Naive thymus-derived CD4-positive, alpha-beta T cell (primary cell): Measurements from ENCODE around the gene GATD1. TPM values are rescaled to one million over a fixed set of nuclear protein-coding genes. Genes with fewer than 3 reads are reported as not detected.
A peak's percentile ranks its signal among the peaks of the same experiment; 100 is the strongest.

Experiments
- ATAC-seq: fragments of 150-1000 bp; cut with Tn5 transposase; 2 replicates; pipeline ENCODE4 v1.10.0; 2021; ENCODE audit warnings: mild to moderate bottlenecking, moderate library complexity
- CTCF ChIA-PET: fragments of 350-600 bp; sonication (Branson Sonifier 250); formaldehyde crosslinking; loops from one replicate; lab custom pipeline; 2021; ENCODE audit warnings: antibody characterized with exemption; lab: Charles Lee
- POLR2A ChIA-PET: fragments of 350-600 bp; sonication (Branson Sonifier 250); formaldehyde crosslinking; loops from one replicate; lab custom pipeline; 2021; ENCODE audit warnings: antibody characterized with exemption, inconsistent platforms; lab: Charles Lee
- DNase-seq, 9 donors: peaks; one replicate each; pipeline versions ENCODE4 v3.0.0 to v3.0.0-alpha.2; 2020 to 2022; ENCODE audit warnings: mixed read lengths in 1 of 9
- H3K27ac ChIP-seq: one replicate; pipeline ENCODE4 v1.7.0; 2013; ENCODE audit warnings: mild to moderate bottlenecking, low read depth, low read length, moderate library complexity
- H3K27me3 ChIP-seq, 2 donors: one replicate each; pipeline ENCODE4 v1.7.0; 2013; ENCODE audit warnings: low read length in 2 of 2, mild to moderate bottlenecking in 2 of 2, moderate library complexity in 2 of 2; ENCODE audit not compliant: control insufficient read depth in 2 of 2, insufficient read depth in 2 of 2
- H3K36me3 ChIP-seq, 3 experiments: 1 replicate in 2 of 3; 2 replicates in 1 of 3; pipeline ENCODE4 v1.7.0; 2013; ENCODE audit warnings: low read length in 3 of 3, mild to moderate bottlenecking in 3 of 3, moderate library complexity in 1 of 3; ENCODE audit not compliant: insufficient read depth in 3 of 3, control insufficient read depth in 2 of 3
- H3K4me1 ChIP-seq, 2 donors: one replicate each; pipeline ENCODE4 v1.7.0; 2013; ENCODE audit warnings: low read length in 2 of 2, mild to moderate bottlenecking in 2 of 2, moderate library complexity in 1 of 2; ENCODE audit not compliant: control insufficient read depth in 2 of 2, insufficient read depth in 2 of 2
- H3K4me3 ChIP-seq: 2 replicates; pipeline ENCODE4 v1.7.0; 2013; ENCODE audit warnings: mild to moderate bottlenecking, low read length
- H3K9me3 ChIP-seq, 3 experiments: 1 replicate in 2 of 3; 2 replicates in 1 of 3; pipeline ENCODE4 v1.7.0; 2013; ENCODE audit warnings: low read length in 3 of 3; ENCODE audit not compliant: control insufficient read depth in 2 of 3
- H3K27ac Mint-ChIP-seq, 9 donors: one replicate each; pipeline ENCODE4 v1.8.0; 2020 to 2022; ENCODE audit warnings: mixed read lengths in 9 of 9, mild to moderate bottlenecking in 8 of 9, moderate library complexity in 5 of 9, inconsistent platforms in 2 of 9
- H3K27me3 Mint-ChIP-seq, 5 donors: one replicate each; pipeline ENCODE4 v1.8.0; 2021 to 2022; ENCODE audit warnings: mixed read lengths in 5 of 5, mild to moderate bottlenecking in 1 of 5
- H3K36me3 Mint-ChIP-seq, 5 donors: one replicate each; pipeline ENCODE4 v1.8.0; 2020 to 2022; ENCODE audit warnings: mixed read lengths in 5 of 5, mild to moderate bottlenecking in 3 of 5, inconsistent platforms in 1 of 5
- H3K4me1 Mint-ChIP-seq, 7 donors: one replicate each; pipeline ENCODE4 v1.8.0; 2020 to 2022; ENCODE audit warnings: mixed read lengths in 7 of 7, mild to moderate bottlenecking in 3 of 7, inconsistent platforms in 1 of 7
- H3K4me3 Mint-ChIP-seq, 10 donors: one replicate each; pipeline ENCODE4 v1.8.0; 2020 to 2022; ENCODE audit warnings: mild to moderate bottlenecking in 10 of 10, mixed read lengths in 10 of 10, moderate library complexity in 6 of 10, inconsistent platforms in 2 of 10
- H3K9me3 Mint-ChIP-seq, 11 donors: one replicate each; pipeline ENCODE4 v1.8.0; 2020 to 2022; ENCODE audit warnings: mixed read lengths in 11 of 11, mild to moderate bottlenecking in 4 of 11, inconsistent platforms in 1 of 11, moderate library complexity in 1 of 11
- intact Hi-C, 2 donors: fragments of 100-400 bp; cut with micrococcal nuclease; formaldehyde crosslinking; loops; one replicate each; pipeline ENCODE4 v1.15.1; 2023
- polyA plus RNA-seq, 2 donors: library from polyadenylated mRNA; unstranded; fragments of 300-500 nt; fragmentation: Illumina TruSeq; gene quantifications; one replicate each; pipeline ENCODE4 v1.2.3, GENCODE V29; 2021
- total RNA-seq, 6 experiments: library from RNA in 5 of 6; stranded (reverse) in 5 of 6; gene quantifications; 1 replicate in 5 of 6; 2 replicates in 1 of 6; pipeline ENCODE4 v1.2.3 and lab custom pipeline; 2021 to 2026

The GATD1 gene
- total and polyA plus RNA-seq, 7 experiments from 2014 or later: 8.1 to 59.2 (median 44.6) TPM

DNA sequence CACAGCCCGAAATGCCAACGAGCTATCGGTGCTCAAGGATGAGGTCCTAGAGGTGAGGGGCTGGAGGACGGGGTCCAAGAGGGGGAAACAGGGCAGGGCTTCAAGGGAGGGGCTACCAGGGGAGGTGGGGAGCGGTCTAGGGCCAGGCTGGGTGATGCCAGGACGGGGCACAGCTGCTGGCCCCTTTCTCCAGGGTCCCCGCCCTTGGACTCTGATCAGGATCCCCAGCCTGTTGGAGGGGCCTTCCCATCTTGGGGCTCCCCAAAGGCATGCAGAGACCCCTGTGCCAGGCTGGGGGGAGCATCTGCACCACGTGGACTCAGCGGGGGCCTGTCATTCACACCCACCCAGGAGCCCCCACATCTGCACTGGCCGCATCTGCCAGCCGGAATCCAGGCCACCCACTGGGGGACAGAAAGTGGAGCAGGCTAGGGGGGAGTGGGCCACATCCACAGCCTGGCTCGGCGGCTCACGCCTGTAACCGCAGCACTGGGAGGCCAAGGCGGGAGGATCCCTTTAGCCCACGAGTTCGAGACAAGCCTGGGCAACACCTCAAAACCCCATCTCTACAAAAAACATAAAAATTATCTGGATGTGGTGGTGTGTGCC, 52.4 kb downstream of the GATD1 start:
- Mint-ChIP-seq H3K9me3 (peaks cover 0 to 2% (median 0%) of the 10 kb centered on the region in 11 donors), H3K27me3 (peaks cover 0 to 21% (median 14%) of the 10 kb centered on the region in 5 donors), H3K4me3 (peak overlapping the region in 6 of 10 donors; percentile 44 to 86 (median 68)), H3K27ac (peak overlapping the region in 1 of 9 donors; percentile 76), H3K36me3 (no peaks in the 10 kb centered on the region), H3K4me1 (peaks cover 6 to 18% (median 12%) of the 10 kb centered on the region in 7 donors)
- H3K4me1 ChIP-seq: peaks cover 19 to 37% of the 10 kb centered on the region in 2 donors
- intact Hi-C loops: loop anchor here (5.0 to 10.0 kb wide), 5 partner anchors 72 to 327 kb away; partner anchors contain the start of genes HRAS (in 1 of the 2), LRRC56 (in 1 of the 2), PTDSS2 (in 1 of the 2) and SLC25A22 (in 1 of the 2)
- H3K27ac ChIP-seq: no peak overlapping the region
- POLR2A ChIA-PET: interaction anchor here (0.7 to 7.7 kb wide), 5 partner anchors 23 to 218 kb away, joined by 3 to 68 read pairs (median 6); partner anchors contain the start of genes HRAS, LMNTD2, RNH1 and TALDO1
- H3K36me3 ChIP-seq: no peaks in the 10 kb centered on the region
- H3K4me3 ChIP-seq: no peak overlapping the region
- H3K9me3 ChIP-seq: no peaks in the 10 kb centered on the region
- DNase-seq: no peak
- CTCF ChIA-PET: interaction anchor here (0.7 to 4.3 kb wide), 8 partner anchors 29 to 177 kb away, joined by 3 to 41 read pairs (median 4); partner anchors contain the start of genes DEAF1 and TMEM80
- H3K27me3 ChIP-seq: no peaks in the 10 kb centered on the region
- no peak for ATAC-seq

DNA sequence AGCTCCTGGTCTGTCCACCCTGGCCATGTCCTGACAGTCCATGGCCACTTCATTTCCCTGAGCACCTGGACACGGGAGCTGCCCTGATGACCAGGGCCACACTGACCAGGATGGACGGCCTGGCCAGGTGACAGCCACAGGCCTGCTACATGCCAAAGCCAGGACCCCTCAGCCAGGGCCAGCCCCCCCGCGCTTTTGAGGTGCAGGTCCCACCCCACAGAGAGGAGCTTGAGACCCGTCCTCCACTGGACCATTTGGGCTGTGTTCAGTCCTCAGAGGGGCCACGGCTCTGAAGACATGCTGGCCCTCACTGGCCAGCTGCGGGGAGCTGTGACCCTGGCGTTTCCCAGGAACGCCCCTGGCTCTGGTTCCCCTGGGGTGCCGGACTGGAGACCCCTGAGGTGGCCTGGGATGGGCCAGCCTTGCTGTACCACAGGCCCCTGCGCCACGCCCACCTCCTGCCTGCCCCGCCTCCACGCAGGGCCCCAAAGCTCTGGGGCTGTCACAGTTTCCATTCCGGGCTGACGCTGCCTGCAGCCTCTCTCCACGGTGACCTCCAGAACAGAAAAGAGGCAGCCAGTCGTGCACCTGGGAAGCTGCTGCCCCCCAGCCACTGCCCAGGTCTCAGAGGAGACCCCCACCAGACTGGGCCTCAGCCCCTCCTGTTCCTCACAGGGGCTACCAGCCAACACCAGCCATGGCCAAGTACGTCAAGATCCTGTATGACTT, 53.1 kb downstream of the GATD1 start:
- ChIA-PET POLR2A (interaction anchor here (0.7 to 7.7 kb wide), 7 partner anchors 29 to 217 kb away, joined by 3 to 68 read pairs (median 5); partner anchors contain the start of genes DEAF1, HRAS, LMNTD2 and RNH1), CTCF (interaction anchor here (0.7 to 4.3 kb wide), 8 partner anchors 28 to 177 kb away, joined by 3 to 41 read pairs (median 6); partner anchors contain the start of gene TMEM80)
- Histone ChIP-seq H3K9me3 (no peaks in the 10 kb centered on the region), H3K36me3 (no peaks in the 10 kb centered on the region), H3K4me3 (no peak overlapping the region), H3K4me1 (peaks cover 19 to 37% of the 10 kb centered on the region in 2 donors), H3K27me3 (no peaks in the 10 kb centered on the region), H3K27ac (no peak overlapping the region)
- no peaks in the 10 kb centered on the region for H3K36me3 Mint-ChIP-seq
- DNase-seq (no peak), ATAC-seq (no peak)
- intact Hi-C loops: loop anchor here (5.0 to 10.0 kb wide), 3 partner anchors 187 to 317 kb away; partner anchors contain the start of genes HRAS (in 1 of the 2), LRRC56 (in 1 of the 2) and PTDSS2 (in 1 of the 2)
- peaks cover 0 to 2% (median 0%) of the 10 kb centered on the region in 11 donors for H3K9me3 Mint-ChIP-seq
- H3K27me3 Mint-ChIP-seq: peaks cover 0 to 27% (median 19%) of the 10 kb centered on the region in 5 donors
- H3K4me3 Mint-ChIP-seq: peak overlapping the region in 5 of 10 donors; percentile 40 to 86 (median 58)
- H3K27ac Mint-ChIP-seq: no peak overlapping the region
- H3K4me1 Mint-ChIP-seq: peaks cover 6 to 19% (median 13%) of the 10 kb centered on the region in 7 donors

DNA sequence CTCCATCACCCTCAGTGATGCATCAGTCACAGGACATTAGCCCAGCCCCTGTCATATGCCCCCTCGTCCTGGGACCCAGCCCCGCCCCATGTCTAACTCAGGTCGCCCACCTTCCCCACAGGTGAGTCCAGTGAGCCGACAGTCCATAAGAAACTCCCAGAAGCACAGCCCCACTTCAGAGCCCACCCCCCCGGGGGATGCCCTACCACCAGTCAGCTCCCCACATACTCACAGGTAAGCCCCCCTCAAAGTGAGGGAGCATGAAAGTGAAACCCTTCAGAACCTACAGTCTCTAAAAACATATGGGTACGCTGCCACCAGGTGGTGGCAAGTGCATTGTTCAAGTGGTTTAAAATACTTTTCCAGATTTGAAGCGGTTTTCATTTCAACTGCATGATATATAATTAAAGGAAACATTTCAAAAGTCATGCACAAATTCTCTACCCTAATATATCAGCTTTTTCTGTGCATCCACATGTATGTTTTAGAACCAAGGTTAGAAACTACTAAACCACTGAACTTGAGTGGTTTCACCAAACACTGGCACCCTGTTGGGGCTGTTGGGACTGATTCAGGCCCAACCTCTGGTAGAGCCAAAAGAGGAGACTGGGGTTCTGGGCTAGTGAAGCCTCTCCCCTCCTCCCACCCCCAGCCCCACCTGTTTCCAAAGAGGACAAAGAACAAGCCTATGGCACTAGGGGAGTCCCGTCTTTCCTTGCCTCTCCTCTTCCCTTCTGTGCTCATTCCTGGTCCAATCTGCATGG, 54.0 kb downstream of the GATD1 start:
- Mint-ChIP-seq H3K4me3 (peak overlapping the region; percentile 39 to 87 (median 80)), H3K9me3 (peaks cover 0 to 2% (median 0%) of the 10 kb centered on the region in 11 donors), H3K4me1 (peaks cover 6 to 19% (median 15%) of the 10 kb centered on the region in 7 donors), H3K36me3 (no peaks in the 10 kb centered on the region), H3K27me3 (peaks cover 0 to 29% (median 19%) of the 10 kb centered on the region in 5 donors), H3K27ac (peak overlapping the region in 7 of 9 donors; percentile 38 to 95 (median 64))
- DNase-seq: peak in 7 of 9 donors; percentile 52 to 67 (median 60)
- no peaks in the 10 kb centered on the region for H3K9me3 ChIP-seq
- no peaks in the 10 kb centered on the region for H3K36me3 ChIP-seq
- CTCF ChIA-PET: interaction anchor here (0.6 to 4.3 kb wide), 7 partner anchors 17 to 176 kb away, joined by 3 to 41 read pairs (median 8); partner anchors contain the start of gene TMEM80
- H3K4me1 ChIP-seq: peaks cover 19 to 37% of the 10 kb centered on the region in 2 donors
- ATAC-seq: no peak
- H3K27ac ChIP-seq: no peak overlapping the region
- no peaks in the 10 kb centered on the region for H3K27me3 ChIP-seq
- intact Hi-C loops: loop anchor here (1.0 to 10.0 kb wide), 10 partner anchors 28 to 316 kb away; partner anchors contain the start of genes DEAF1 (in 2 of the 2), HRAS (in 2 of the 2), TMEM80 (in 2 of the 2) and LRRC56 (in 1 of the 2)
- POLR2A ChIA-PET: interaction anchor here (0.9 to 7.7 kb wide), 6 partner anchors 28 to 188 kb away, joined by 3 to 68 read pairs (median 6); partner anchors contain the start of genes DEAF1, HRAS, LMNTD2 and TMEM80
- peak overlapping the region; percentile 18 for H3K4me3 ChIP-seq

- Histone ChIP-seq H3K9me3 (no peaks in the 10 kb centered on the region), H3K27me3 (no peaks in the 10 kb centered on the region), H3K4me1 (peaks cover 13 to 28% of the 10 kb centered on the region in 2 donors), H3K36me3 (no peaks in the 10 kb centered on the region), H3K4me3 (no peak overlapping the region), H3K27ac (no peak overlapping the region)
- Mint-ChIP-seq H3K4me3 (peak overlapping the region in 6 of 10 donors; percentile 17 to 79 (median 51)), H3K9me3 (peaks cover 0 to 2% (median 0%) of the 10 kb centered on the region in 11 donors), H3K36me3 (no peaks in the 10 kb centered on the region), H3K27ac (no peak overlapping the region), H3K27me3 (peaks cover 0 to 35% (median 19%) of the 10 kb centered on the region in 5 donors), H3K4me1 (peaks cover 6 to 19% (median 15%) of the 10 kb centered on the region in 7 donors)
- POLR2A ChIA-PET: interaction anchor here (0.6 to 7.7 kb wide), 9 partner anchors 23 to 275 kb away, joined by 3 to 68 read pairs (median 4); partner anchors contain the start of genes DEAF1, LMNTD2 and TMEM80
- intact Hi-C loops: loop anchor here (1.0 to 10.0 kb wide), 5 partner anchors 168 to 315 kb away; partner anchors contain the start of genes HRAS (in 1 of the 2), LRRC56 (in 1 of the 2), PTDSS2 (in 1 of the 2) and RNH1 (in 1 of the 2)
- ATAC-seq (no peak), DNase-seq (no peak)
- CTCF ChIA-PET: interaction anchor here (1.3 to 4.3 kb wide), 4 partner anchors 31 to 167 kb away, joined by 5 to 41 read pairs (median 10); no protein-coding TSS in a partner anchor
Observed at GRCh38 chr11:722346-722811, 54.9 kb downstream of the GATD1 start.

DNA sequence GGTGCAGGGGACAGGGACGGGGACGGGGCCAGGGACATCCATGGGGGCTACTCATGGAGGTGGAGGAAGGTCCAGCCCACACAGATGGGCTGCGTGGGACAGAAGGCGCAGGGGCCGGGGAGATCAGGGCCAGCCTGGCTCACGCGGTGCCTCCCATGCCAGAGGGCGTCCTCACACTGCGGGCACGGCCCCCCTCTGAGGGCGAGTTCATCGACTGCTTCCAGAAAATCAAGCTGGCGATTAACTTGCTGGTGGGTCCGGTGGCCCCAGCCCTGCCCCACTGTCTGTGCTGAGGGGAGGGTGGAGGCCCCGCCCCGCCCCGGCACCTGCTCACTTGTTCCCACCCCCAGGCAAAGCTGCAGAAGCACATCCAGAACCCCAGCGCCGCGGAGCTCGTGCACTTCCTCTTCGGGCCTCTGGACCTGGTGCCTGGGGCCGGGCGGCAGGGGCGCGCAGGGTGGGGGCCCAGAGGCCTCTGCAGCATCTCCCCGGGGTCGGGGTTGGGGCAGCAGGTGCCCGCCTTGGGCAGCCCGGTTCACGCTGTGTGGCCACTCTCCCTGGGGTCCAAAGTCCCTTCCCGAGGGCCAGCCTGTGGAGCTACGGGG, 55.4 kb downstream of the GATD1 start:
- CTCF ChIA-PET: interaction anchor here (1.0 to 4.3 kb wide), 6 partner anchors 31 to 167 kb away, joined by 3 to 41 read pairs (median 7); no protein-coding TSS in a partner anchor
- peaks cover 0 to 38% (median 19%) of the 10 kb centered on the region in 5 donors for H3K27me3 Mint-ChIP-seq
- peaks cover 0 to 2% (median 0%) of the 10 kb centered on the region in 11 donors for H3K9me3 Mint-ChIP-seq
- H3K4me1 ChIP-seq: peaks cover 9 to 25% of the 10 kb centered on the region in 2 donors
- ATAC-seq (peak; percentile 66), DNase-seq (peak in 7 of 9 donors; percentile 38 to 63 (median 53))
- no peaks in the 10 kb centered on the region for H3K9me3 ChIP-seq
- peak overlapping the region in 8 of 10 donors; percentile 19 to 79 (median 54) for H3K4me3 Mint-ChIP-seq
- intact Hi-C loops: loop anchor here (1.0 to 10.0 kb wide), 5 partner anchors 167 to 315 kb away; partner anchors contain the start of genes HRAS (in 1 of the 2), LRRC56 (in 1 of the 2), PTDSS2 (in 1 of the 2) and RNH1 (in 1 of the 2)
- POLR2A ChIA-PET: interaction anchor here (0.6 to 7.7 kb wide), 10 partner anchors 22 to 274 kb away, joined by 3 to 68 read pairs (median 4); partner anchors contain the start of genes DEAF1, LMNTD2, TALDO1 and TMEM80
- H3K27me3 ChIP-seq: no peaks in the 10 kb centered on the region
- no peak overlapping the region for H3K4me3 ChIP-seq
- H3K36me3 ChIP-seq: no peaks in the 10 kb centered on the region
- peaks cover 6 to 16% (median 13%) of the 10 kb centered on the region in 7 donors for H3K4me1 Mint-ChIP-seq
- H3K36me3 Mint-ChIP-seq: no peaks in the 10 kb centered on the region
- no peak overlapping the region for H3K27ac ChIP-seq
- H3K27ac Mint-ChIP-seq: peak overlapping the region in 1 of 9 donors; percentile 54
